Retina (tissue), 1 donor: ENCODE measurements around the gene DLX6.

ENCODE experiments used
- DNase-seq: peaks from one replicate; pipeline ENCODE4 v3.0.0-alpha.2; 2016

Gene DLX6

GRCh38 chr7:97005183-97006054, at the start of gene DLX6:
Gene DLX6 (plus strand): TSS chr7:97005553. CDS start chr7:97005978, 425 bp downstream.
- peak; percentile 87 for DNase-seq

GRCh38 chr7:96959135-96959534, 46.2 kb upstream of the DLX6 start:
- no peak for DNase-seq

GRCh38 chr7:96962221-96962885, 43.0 kb upstream of the DLX6 start:
- DNase-seq = no peak

- DNase-seq = no peak
Observed at GRCh38 chr7:96968981-96969380, 36.4 kb upstream of the DLX6 start.

GRCh38 chr7:96970739-96971138, 34.6 kb upstream of the DLX6 start:
- DNase-seq = no peak

- DNase-seq = no peak
Observed at GRCh38 chr7:96973986-96974385, 31.4 kb upstream of the DLX6 start.

GRCh38 chr7:96976106-96976505, 29.2 kb upstream of the DLX6 start:
- no peak for DNase-seq

GRCh38 chr7:96977445-96977844, 27.9 kb upstream of the DLX6 start:
- no peak for DNase-seq

- DNase-seq = no peak
Observed at GRCh38 chr7:96979551-96980276, 25.6 kb upstream of the DLX6 start.

GRCh38 chr7:96982586-96982985, 22.8 kb upstream of the DLX6 start:
- DNase-seq = no peak

- no peak for DNase-seq
Observed at GRCh38 chr7:96985992-96986391, 19.4 kb upstream of the DLX6 start.

- DNase-seq = no peak
Observed at GRCh38 chr7:96986901-96987300, 18.5 kb upstream of the DLX6 start.

- DNase-seq = no peak
Observed at GRCh38 chr7:96987719-96988118, 17.6 kb upstream of the DLX6 start.

- peak; percentile 48 for DNase-seq
Observed at GRCh38 chr7:96989241-96989858, 16.0 kb upstream of the DLX6 start.

GRCh38 chr7:96989859-96990317, 15.5 kb upstream of the DLX6 start:
- DNase-seq = peak; percentile 32

GRCh38 chr7:96991546-96992191, 13.7 kb upstream of the DLX6 start:
- peak; percentile 63 for DNase-seq

- DNase-seq = peak; percentile 70
Observed at GRCh38 chr7:96992192-96993005, 13.0 kb upstream of the DLX6 start.

- DNase-seq = peak; percentile 67
Observed at GRCh38 chr7:96993094-96993865, 12.1 kb upstream of the DLX6 start.

- DNase-seq = no peak
Observed at GRCh38 chr7:96993980-96994379, 11.4 kb upstream of the DLX6 start.

GRCh38 chr7:96995406-96996110, 9.8 kb upstream of the DLX6 start:
- peak; percentile 14 for DNase-seq
